ENCODE data around the gene TMPRSS11D. TPM values are rescaled to one million over a fixed set of nuclear protein-coding genes. Genes with fewer than 3 reads are reported as not detected.

Gene TMPRSS11D, protein sequence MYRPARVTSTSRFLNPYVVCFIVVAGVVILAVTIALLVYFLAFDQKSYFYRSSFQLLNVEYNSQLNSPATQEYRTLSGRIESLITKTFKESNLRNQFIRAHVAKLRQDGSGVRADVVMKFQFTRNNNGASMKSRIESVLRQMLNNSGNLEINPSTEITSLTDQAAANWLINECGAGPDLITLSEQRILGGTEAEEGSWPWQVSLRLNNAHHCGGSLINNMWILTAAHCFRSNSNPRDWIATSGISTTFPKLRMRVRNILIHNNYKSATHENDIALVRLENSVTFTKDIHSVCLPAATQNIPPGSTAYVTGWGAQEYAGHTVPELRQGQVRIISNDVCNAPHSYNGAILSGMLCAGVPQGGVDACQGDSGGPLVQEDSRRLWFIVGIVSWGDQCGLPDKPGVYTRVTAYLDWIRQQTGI
- not detected for polyA plus RNA-seq (2013, experiment 1 of 2)
- polyA plus RNA-seq (2013, experiment 2 of 2) = not detected

DNA sequence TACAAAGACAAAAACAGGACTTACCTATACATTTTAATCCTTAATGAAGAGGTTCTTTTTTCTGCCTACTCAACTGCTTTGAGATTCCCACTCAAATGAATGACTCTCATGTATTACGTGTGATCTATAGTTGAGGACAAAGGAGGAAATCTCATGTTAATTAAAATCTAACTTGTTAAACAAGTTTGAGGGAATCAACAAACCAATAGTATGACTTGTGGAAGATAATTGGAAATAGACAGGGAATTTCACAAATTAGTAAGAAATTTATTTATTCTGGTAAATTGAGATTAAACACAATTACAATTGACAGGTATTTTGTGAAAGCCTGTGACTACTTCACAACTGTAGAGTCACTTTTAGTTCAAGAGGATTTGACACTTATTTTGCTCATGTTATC lies at the start of gene TMPRSS11D:
TSS of gene TMPRSS11D (minus strand) at position 101 of the 400 bp plus-strand sequence. CDS start at position 32, 69 bp downstream.
- no peak for DNase-seq
- no peak within 1 kb of the TSS for H4K91ac ChIP-seq (ENCODE audit: low read length)

DNA sequence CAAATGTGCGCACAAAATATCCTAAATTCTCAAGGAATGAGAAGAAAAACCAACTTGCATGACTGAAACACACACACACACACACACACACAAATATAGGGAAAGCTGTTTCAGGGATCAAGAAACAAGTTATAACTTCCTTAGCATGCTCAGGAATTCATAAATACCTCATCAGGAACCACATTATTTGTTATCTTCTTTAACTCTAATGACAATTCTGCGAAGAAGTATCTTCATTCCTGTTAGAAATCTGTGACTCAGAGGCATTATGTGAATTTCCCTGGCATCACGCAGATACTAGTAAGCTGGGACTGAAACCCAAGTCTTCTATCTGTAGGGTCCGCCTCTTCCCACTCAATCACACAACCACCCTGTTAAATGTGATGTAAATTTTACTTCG lies 49.2 kb upstream of the TMPRSS11D start:
- no peaks in the 10 kb centered on the region for H3K4me1 ChIP-seq (ENCODE audit: control insufficient read depth, insufficient read depth, low read depth, low read length)
- no peaks in the 10 kb centered on the region for H3K27me3 ChIP-seq (ENCODE audit: control insufficient read depth in 1 of 2, insufficient read depth in 1 of 2, low read length in 2 of 2)
- H3K23ac ChIP-seq (ENCODE audit: low read length in 2 of 2) = no peak overlapping the region
- no peak overlapping the region for H4K91ac ChIP-seq (ENCODE audit: low read length)
- no peak overlapping the region for H3K4me3 ChIP-seq (ENCODE audit: insufficient read depth in 1 of 2, low read depth in 1 of 2, low read length in 2 of 2)
- no peak overlapping the region for H3K18ac ChIP-seq (ENCODE audit: low read depth in 1 of 2, low read length in 2 of 2)
- no peak overlapping the region for H3K4ac ChIP-seq (ENCODE audit: low read depth in 1 of 2, low read length in 2 of 2)
- no peak overlapping the region for H3K14ac ChIP-seq (ENCODE audit: low read length in 2 of 2)
- no peak overlapping the region for H2BK15ac ChIP-seq (ENCODE audit: low read depth, poor library complexity, severe bottlenecking)
- no peak overlapping the region for H3K4me2 ChIP-seq (ENCODE audit: low read length, poor library complexity, severe bottlenecking)
- no peaks in the 10 kb centered on the region for H3K79me1 ChIP-seq (replicated peaks; ENCODE audit: low read length, poor library complexity, severe bottlenecking)
- no peaks in the 10 kb centered on the region for H3K36me3 ChIP-seq (ENCODE audit: control insufficient read depth in 1 of 2, insufficient read depth in 2 of 2, low read depth in 1 of 2, low read length in 2 of 2)
- H2BK5ac ChIP-seq (ENCODE audit: low read depth, low read length, poor library complexity, severe bottlenecking) = no peak overlapping the region
- no peak overlapping the region for H3K27ac ChIP-seq (ENCODE audit: low read length, poor library complexity, severe bottlenecking)
- H4K8ac ChIP-seq (ENCODE audit: low read length) = no peak overlapping the region
- no peak overlapping the region for H2BK12ac ChIP-seq (ENCODE audit: low read length in 2 of 2)
- H3K9me3 ChIP-seq (ENCODE audit: control insufficient read depth, low read length) = peaks cover 9% of the 10 kb centered on the region
- no peak overlapping the region for H2AFZ ChIP-seq (ENCODE audit: low read depth, low read length)
- DNase-seq = no peak
- H2BK120ac ChIP-seq (ENCODE audit: low read depth, low read length) = no peak overlapping the region
- no peak overlapping the region for H3K9ac ChIP-seq (ENCODE audit: low read length)
- H2AK5ac ChIP-seq (ENCODE audit: low read length, severe bottlenecking) = no peak overlapping the region
- 87% methylated on average over 2 of the region's 5 CpGs for WGBS

More for the DNA sequence above, at the start of gene TMPRSS11D:
- Histone ChIP-seq H3K4me2 (ENCODE audit: low read length, poor library complexity, severe bottlenecking) (no peak within 1 kb of the TSS), H3K27me3 (ENCODE audit: control insufficient read depth in 1 of 2, insufficient read depth in 1 of 2, low read length in 2 of 2) (no peaks in the 10 kb centered on the region), H3K36me3 (ENCODE audit: control insufficient read depth in 1 of 2, insufficient read depth in 2 of 2, low read depth in 1 of 2, low read length in 2 of 2) (no peaks in the 10 kb centered on the region), H2BK15ac (ENCODE audit: low read depth, poor library complexity, severe bottlenecking) (no peak within 1 kb of the TSS), H3K4me3 (ENCODE audit: insufficient read depth in 1 of 2, low read depth in 1 of 2, low read length in 2 of 2) (no peak within 1 kb of the TSS), H3K18ac (ENCODE audit: low read depth in 1 of 2, low read length in 2 of 2) (no peak within 1 kb of the TSS), H3K79me1 (replicated peaks; ENCODE audit: low read length, poor library complexity, severe bottlenecking) (no peaks in the 10 kb centered on the region), H4K8ac (ENCODE audit: low read length) (no peak within 1 kb of the TSS), H2AK5ac (ENCODE audit: low read length, severe bottlenecking) (no peak within 1 kb of the TSS), H3K4me1 (ENCODE audit: control insufficient read depth, insufficient read depth, low read depth, low read length) (no peaks in the 10 kb centered on the region), H2AFZ (ENCODE audit: low read depth, low read length) (no peak within 1 kb of the TSS), H3K14ac (ENCODE audit: low read length in 2 of 2) (no peak within 1 kb of the TSS), H2BK5ac (ENCODE audit: low read depth, low read length, poor library complexity, severe bottlenecking) (no peak within 1 kb of the TSS), H3K4ac (ENCODE audit: low read depth in 1 of 2, low read length in 2 of 2) (no peak within 1 kb of the TSS), H2BK120ac (ENCODE audit: low read depth, low read length) (no peak within 1 kb of the TSS), H3K9ac (ENCODE audit: low read length) (peak within 1 kb of the TSS; percentile 82), H3K27ac (ENCODE audit: low read length, poor library complexity, severe bottlenecking) (no peak within 1 kb of the TSS), H2BK12ac (ENCODE audit: low read length in 2 of 2) (no peak within 1 kb of the TSS), H3K23ac (ENCODE audit: low read length in 2 of 2) (no peak within 1 kb of the TSS), H3K9me3 (ENCODE audit: control insufficient read depth, low read length) (no peaks in the 10 kb centered on the region)
- no CpG with 5 or more reads among the region's 1 CpG for WGBS

DNA sequence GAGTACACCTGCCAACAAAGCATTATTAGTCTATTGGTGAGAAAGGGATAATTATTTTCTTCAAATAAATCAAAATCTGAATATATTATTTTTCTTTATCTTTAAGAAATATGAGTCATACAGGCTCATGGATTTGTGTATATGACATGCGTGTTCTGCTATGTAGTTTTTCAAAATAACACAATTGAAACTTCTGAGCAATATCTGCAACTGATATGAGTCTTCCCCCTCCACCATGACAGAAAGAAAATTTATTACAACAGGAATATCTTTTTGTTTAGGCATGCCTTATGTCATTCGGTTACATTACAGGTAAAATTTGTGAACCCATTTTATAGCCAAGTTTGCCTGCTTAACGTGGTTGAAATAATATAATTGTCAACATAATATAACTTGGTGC lies 47.5 kb upstream of the TMPRSS11D start:
- H2BK120ac ChIP-seq (ENCODE audit: low read depth, low read length) = no peak overlapping the region
- no peak overlapping the region for H3K4me2 ChIP-seq (ENCODE audit: low read length, poor library complexity, severe bottlenecking)
- no peak overlapping the region for H4K8ac ChIP-seq (ENCODE audit: low read length)
- no peak overlapping the region for H2BK15ac ChIP-seq (ENCODE audit: low read depth, poor library complexity, severe bottlenecking)
- no peak overlapping the region for H3K4ac ChIP-seq (ENCODE audit: low read depth in 1 of 2, low read length in 2 of 2)
- H3K14ac ChIP-seq (ENCODE audit: low read length in 2 of 2) = no peak overlapping the region
- H3K4me3 ChIP-seq (ENCODE audit: insufficient read depth in 1 of 2, low read depth in 1 of 2, low read length in 2 of 2) = no peak overlapping the region
- no peaks in the 10 kb centered on the region for H3K36me3 ChIP-seq (ENCODE audit: control insufficient read depth in 1 of 2, insufficient read depth in 2 of 2, low read depth in 1 of 2, low read length in 2 of 2)
- no peak overlapping the region for H4K91ac ChIP-seq (ENCODE audit: low read length)
- H3K18ac ChIP-seq (ENCODE audit: low read depth in 1 of 2, low read length in 2 of 2) = no peak overlapping the region
- H3K9ac ChIP-seq (ENCODE audit: low read length) = no peak overlapping the region
- H3K79me1 ChIP-seq (replicated peaks; ENCODE audit: low read length, poor library complexity, severe bottlenecking) = no peaks in the 10 kb centered on the region
- H3K27ac ChIP-seq (ENCODE audit: low read length, poor library complexity, severe bottlenecking) = no peak overlapping the region
- 83% methylated on average over 1 of the region's 3 CpGs for WGBS
- H2BK12ac ChIP-seq (ENCODE audit: low read length in 2 of 2) = no peak overlapping the region
- no peak overlapping the region for H2BK5ac ChIP-seq (ENCODE audit: low read depth, low read length, poor library complexity, severe bottlenecking)
- no peak for DNase-seq
- H3K9me3 ChIP-seq (ENCODE audit: control insufficient read depth, low read length) = no peaks in the 10 kb centered on the region
- H3K4me1 ChIP-seq (ENCODE audit: control insufficient read depth, insufficient read depth, low read depth, low read length) = peaks cover 4% of the 10 kb centered on the region
- no peak overlapping the region for H3K23ac ChIP-seq (ENCODE audit: low read length in 2 of 2)
- no peak overlapping the region for H2AFZ ChIP-seq (ENCODE audit: low read depth, low read length)
- H2AK5ac ChIP-seq (ENCODE audit: low read length, severe bottlenecking) = no peak overlapping the region
- H3K27me3 ChIP-seq (ENCODE audit: control insufficient read depth in 1 of 2, insufficient read depth in 1 of 2, low read length in 2 of 2) = no peaks in the 10 kb centered on the region

DNA sequence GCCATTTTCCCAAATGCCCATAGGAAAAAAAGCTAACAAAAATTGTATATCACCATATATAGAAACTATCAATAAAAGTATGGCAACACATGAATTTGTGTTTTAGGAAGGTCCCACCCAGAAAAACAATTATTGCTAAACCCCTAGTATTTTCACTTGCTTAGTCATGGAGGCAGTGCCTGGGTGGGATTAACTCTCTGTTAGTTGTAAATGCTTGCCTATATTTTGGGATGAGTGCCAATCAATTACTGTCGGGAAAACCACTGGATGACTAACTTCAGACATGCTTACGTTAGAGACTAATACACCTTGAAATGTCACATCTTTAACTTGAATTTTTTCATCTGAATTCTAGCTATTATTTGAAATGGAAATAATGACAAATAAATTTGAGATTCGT lies 45.6 kb upstream of the TMPRSS11D start:
- Histone ChIP-seq H3K18ac (ENCODE audit: low read depth in 1 of 2, low read length in 2 of 2) (no peak overlapping the region), H3K27ac (ENCODE audit: low read length, poor library complexity, severe bottlenecking) (no peak overlapping the region), H2BK12ac (ENCODE audit: low read length in 2 of 2) (no peak overlapping the region), H3K9me3 (ENCODE audit: control insufficient read depth, low read length) (no peaks in the 10 kb centered on the region), H3K36me3 (ENCODE audit: control insufficient read depth in 1 of 2, insufficient read depth in 2 of 2, low read depth in 1 of 2, low read length in 2 of 2) (no peaks in the 10 kb centered on the region), H3K4ac (ENCODE audit: low read depth in 1 of 2, low read length in 2 of 2) (no peak overlapping the region), H3K4me1 (ENCODE audit: control insufficient read depth, insufficient read depth, low read depth, low read length) (peaks cover 4% of the 10 kb centered on the region), H3K14ac (ENCODE audit: low read length in 2 of 2) (no peak overlapping the region), H3K9ac (ENCODE audit: low read length) (no peak overlapping the region), H2BK120ac (ENCODE audit: low read depth, low read length) (no peak overlapping the region), H3K4me3 (ENCODE audit: insufficient read depth in 1 of 2, low read depth in 1 of 2, low read length in 2 of 2) (no peak overlapping the region), H2BK15ac (ENCODE audit: low read depth, poor library complexity, severe bottlenecking) (no peak overlapping the region), H2AK5ac (ENCODE audit: low read length, severe bottlenecking) (no peak overlapping the region), H3K4me2 (ENCODE audit: low read length, poor library complexity, severe bottlenecking) (no peak overlapping the region), H3K79me1 (replicated peaks; ENCODE audit: low read length, poor library complexity, severe bottlenecking) (no peaks in the 10 kb centered on the region), H2AFZ (ENCODE audit: low read depth, low read length) (no peak overlapping the region), H2BK5ac (ENCODE audit: low read depth, low read length, poor library complexity, severe bottlenecking) (no peak overlapping the region), H3K27me3 (ENCODE audit: control insufficient read depth in 1 of 2, insufficient read depth in 1 of 2, low read length in 2 of 2) (no peaks in the 10 kb centered on the region), H4K8ac (ENCODE audit: low read length) (no peak overlapping the region), H3K23ac (ENCODE audit: low read length in 2 of 2) (no peak overlapping the region), H4K91ac (ENCODE audit: low read length) (no peak overlapping the region)
- no CpG with 5 or more reads among the region's 3 CpGs for WGBS
- no peak for DNase-seq
